ENCODE data around the gene KCNJ15.

KCNJ15 gene

GRCh38 chr21:38300141-38300578, 43.4 kb downstream of the KCNJ15 start:
- no peak for DNase-seq

- DNase-seq = no peak
Observed at GRCh38 chr21:38301321-38302214, 44.8 kb downstream of the KCNJ15 start.

GRCh38 chr21:38303300-38303699, 46.5 kb downstream of the KCNJ15 start:
- DNase-seq = no peak

- no peak for DNase-seq
Observed at GRCh38 chr21:38306433-38307141, 49.8 kb downstream of the KCNJ15 start.

GRCh38 chr21:38307771-38308531, 51.2 kb downstream of the KCNJ15 start:
- DNase-seq = no peak

GRCh38 chr21:38308532-38309119, 51.8 kb downstream of the KCNJ15 start:
- no peak for DNase-seq

- no peak for DNase-seq
Observed at GRCh38 chr21:38310646-38311485, 54.1 kb downstream of the KCNJ15 start.

GRCh38 chr21:38311765-38312164, 55.0 kb downstream of the KCNJ15 start:
- DNase-seq = no peak

- DNase-seq = no peak
Observed at GRCh38 chr21:38312822-38313221, 56.0 kb downstream of the KCNJ15 start.

- DNase-seq = no peak
Observed at GRCh38 chr21:38314558-38314957, 57.8 kb downstream of the KCNJ15 start.

- no peak for DNase-seq
Observed at GRCh38 chr21:38315122-38315521, 58.3 kb downstream of the KCNJ15 start.

- DNase-seq = no peak
Observed at GRCh38 chr21:38319781-38320180, 63.0 kb downstream of the KCNJ15 start.

- no peak for DNase-seq
Observed at GRCh38 chr21:38321568-38321967, 64.8 kb downstream of the KCNJ15 start.

- DNase-seq = no peak
Observed at GRCh38 chr21:38322311-38322950, 65.6 kb downstream of the KCNJ15 start.

- no peak for DNase-seq
Observed at GRCh38 chr21:38323721-38324531, 67.1 kb downstream of the KCNJ15 start.

- no peak for DNase-seq
Observed at GRCh38 chr21:38325216-38325615, 68.4 kb downstream of the KCNJ15 start.

- no peak for DNase-seq
Observed at GRCh38 chr21:38325731-38326420, 69.1 kb downstream of the KCNJ15 start.

- no peak for DNase-seq
Observed at GRCh38 chr21:38326429-38326828, 69.6 kb downstream of the KCNJ15 start.

GRCh38 chr21:38326899-38327298, 70.1 kb downstream of the KCNJ15 start:
- no peak for DNase-seq

- no peak for DNase-seq
Observed at GRCh38 chr21:38327984-38328383, 71.2 kb downstream of the KCNJ15 start.
